Fibroblast of upper back skin (primary cell): ENCODE data around the gene EFCAB11.
A peak's percentile ranks its signal among the peaks of the same experiment; 100 is the strongest.

ENCODE experiments used
- DNase-seq: peaks from one replicate; pipeline ENCODE4 v3.0.0-alpha.2; 2013

Gene EFCAB11, protein sequence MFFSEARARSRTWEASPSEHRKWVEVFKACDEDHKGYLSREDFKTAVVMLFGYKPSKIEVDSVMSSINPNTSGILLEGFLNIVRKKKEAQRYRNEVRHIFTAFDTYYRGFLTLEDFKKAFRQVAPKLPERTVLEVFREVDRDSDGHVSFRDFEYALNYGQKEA

DNA sequence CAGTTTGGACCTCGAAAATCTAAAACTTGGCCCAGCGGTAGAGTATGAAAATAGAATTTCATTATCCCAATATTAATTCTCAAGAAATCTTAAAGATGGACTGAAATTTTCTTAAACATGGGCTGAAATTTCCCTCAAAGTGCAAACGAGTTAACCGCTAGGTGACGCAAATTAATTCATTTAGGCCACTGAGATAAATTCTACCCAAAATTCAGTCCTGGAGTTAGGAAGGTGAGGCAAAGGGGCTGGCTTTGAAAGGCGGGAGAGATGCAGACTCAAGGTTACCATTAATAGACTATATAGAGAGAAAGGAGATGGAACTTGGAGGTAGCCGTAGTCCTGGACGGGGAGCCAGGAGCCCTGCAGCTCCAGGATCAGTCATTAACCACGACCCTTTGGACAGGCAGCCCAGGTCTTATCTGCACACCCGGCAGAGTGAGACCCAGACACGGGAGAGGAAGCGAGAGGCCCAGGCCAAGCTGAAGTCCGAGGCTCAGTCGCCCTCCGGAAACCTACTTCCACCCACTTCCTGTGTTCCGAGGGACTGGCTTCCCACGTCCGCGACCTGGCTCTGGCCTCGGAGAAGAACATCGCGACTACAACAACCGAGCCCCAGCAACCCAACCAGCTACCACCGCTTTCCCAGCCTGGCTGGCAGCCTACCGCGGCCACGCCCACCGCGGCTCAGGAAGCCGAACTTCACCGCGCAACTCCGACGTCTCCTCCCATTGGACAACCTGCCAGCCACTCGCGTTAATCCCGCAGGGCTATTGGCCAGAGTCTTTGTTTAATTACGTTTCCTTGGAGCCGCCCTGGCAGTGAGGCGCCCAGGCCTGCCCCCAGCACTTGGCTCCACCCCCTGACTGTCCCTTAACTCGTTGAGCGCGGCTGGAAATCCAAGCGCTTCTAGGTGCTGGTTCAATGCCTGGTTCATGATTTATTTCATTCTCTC, at the start of gene EFCAB11:
TSS of gene EFCAB11 (minus strand) at position 661 of the 952 bp plus-strand sequence. CDS start at position 591, 70 bp downstream.
- DNase-seq = peak; percentile 99

DNA sequence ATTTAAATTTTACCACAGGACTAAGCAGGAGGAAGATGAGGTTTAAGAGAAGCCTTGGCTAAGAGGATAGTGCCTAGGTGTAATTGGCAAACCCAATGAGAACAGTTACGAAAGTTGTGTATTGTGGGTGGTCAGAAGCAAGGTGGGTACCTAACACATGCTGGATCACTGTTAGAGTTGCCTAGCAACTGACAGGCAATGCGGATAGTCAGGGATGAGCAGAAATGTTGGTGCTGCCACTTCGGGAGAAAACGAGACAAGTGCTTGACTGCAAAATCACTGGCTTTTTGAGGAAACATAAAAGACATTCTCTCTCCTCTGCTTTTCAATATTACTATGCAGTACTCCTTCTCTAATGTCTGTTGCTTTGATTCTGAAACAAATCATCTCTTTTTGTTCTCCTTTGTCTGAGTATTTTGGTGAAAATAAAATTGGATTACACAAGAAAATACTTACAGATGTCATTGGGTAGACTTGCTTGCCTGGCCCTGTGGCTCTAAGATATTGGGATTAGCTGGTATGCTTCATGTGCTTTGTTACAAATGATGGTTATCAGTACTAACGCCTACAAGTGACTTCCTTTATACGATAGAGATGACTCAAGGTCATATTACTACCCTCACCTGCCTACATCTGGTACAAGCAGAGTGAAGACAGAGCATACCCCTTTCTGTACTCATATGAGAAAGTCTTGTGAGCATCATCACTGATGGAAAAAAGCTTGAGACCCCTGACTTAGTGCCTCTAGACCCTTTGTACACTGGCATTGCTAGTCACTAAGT, 49.2 kb upstream of the EFCAB11 start:
- no peak for DNase-seq

DNA sequence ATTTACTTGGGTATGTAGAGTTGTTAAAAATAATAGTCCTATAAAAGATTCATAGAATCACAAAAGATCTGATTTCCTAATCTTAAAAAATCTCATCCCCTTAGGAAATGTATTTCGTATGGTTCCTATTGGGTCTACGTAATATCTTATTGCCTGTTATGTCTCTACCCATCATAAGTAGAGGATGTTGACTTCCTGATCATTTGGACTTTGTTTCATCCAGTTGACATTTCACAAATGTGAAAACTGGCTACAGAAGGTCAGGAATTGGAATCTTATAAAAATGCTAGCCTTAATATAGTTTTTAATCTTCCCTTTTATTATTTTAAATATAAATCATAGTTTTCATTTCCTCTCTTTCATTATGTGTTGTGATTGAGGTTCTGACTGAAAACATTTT, 46.4 kb upstream of the EFCAB11 start:
- DNase-seq = no peak

GRCh38 chr14:89996963-89997362, 42.4 kb upstream of the EFCAB11 start:
- no peak for DNase-seq

GRCh38 chr14:89992273-89992672, 37.7 kb upstream of the EFCAB11 start:
- no peak for DNase-seq

GRCh38 chr14:89990623-89991275, 36.2 kb upstream of the EFCAB11 start:
- no peak for DNase-seq

GRCh38 chr14:89990218-89990617, 35.7 kb upstream of the EFCAB11 start:
- DNase-seq = no peak

- no peak for DNase-seq
Measured at GRCh38 chr14:89988787-89989186, 34.3 kb upstream of the EFCAB11 start.

GRCh38 chr14:89987161-89987475, 32.6 kb upstream of the EFCAB11 start:
- no peak for DNase-seq

GRCh38 chr14:89986462-89987160, 32.1 kb upstream of the EFCAB11 start:
- DNase-seq = no peak

DNA sequence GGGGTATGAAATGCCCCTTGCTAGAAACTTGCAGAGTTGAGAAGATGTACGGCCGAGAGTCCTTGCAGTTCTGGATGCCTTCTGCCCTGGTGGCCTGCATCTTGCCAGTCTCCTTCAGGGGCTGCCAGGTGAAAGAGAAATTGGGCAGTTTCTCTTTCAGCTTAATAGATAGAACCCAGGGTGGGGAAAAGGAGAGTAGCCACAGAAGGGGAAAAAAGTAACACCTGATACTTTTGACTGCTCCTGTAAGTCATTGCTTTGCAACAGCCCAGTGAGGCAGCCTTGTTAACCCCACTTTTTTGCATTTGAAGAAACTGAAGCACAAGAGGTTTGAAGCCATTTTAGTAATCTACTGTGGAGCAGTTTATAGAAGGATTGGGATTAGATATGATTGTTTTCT, 28.8 kb upstream of the EFCAB11 start:
- no peak for DNase-seq

DNA sequence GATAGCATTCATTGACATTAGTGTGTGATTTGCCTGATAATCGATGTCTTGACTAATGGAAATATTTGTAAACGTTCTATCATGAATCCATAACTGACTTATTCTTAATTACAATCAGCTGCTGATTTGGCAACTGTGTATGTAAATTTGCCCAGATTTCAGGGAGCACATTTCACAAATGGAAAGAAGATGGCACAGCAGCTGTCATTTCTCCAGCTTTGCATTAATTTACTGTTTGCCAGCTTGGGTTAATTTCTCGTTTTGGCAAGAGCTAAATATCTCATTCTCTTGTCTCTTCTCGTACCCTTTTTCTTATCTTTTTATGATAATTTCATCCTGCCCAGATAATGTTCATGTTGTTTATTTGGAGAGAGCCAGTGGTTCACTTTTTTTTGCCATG, 24.1 kb upstream of the EFCAB11 start:
- no peak for DNase-seq

- peak; percentile 7 for DNase-seq
Measured at GRCh38 chr14:89977668-89978067, 23.1 kb upstream of the EFCAB11 start.

- DNase-seq = peak; percentile 67
Measured at GRCh38 chr14:89973234-89973823, 18.8 kb upstream of the EFCAB11 start.

- no peak for DNase-seq
Measured at GRCh38 chr14:89965839-89966238, 11.3 kb upstream of the EFCAB11 start.

GRCh38 chr14:89963288-89963978, 8.9 kb upstream of the EFCAB11 start:
- no peak for DNase-seq

DNA sequence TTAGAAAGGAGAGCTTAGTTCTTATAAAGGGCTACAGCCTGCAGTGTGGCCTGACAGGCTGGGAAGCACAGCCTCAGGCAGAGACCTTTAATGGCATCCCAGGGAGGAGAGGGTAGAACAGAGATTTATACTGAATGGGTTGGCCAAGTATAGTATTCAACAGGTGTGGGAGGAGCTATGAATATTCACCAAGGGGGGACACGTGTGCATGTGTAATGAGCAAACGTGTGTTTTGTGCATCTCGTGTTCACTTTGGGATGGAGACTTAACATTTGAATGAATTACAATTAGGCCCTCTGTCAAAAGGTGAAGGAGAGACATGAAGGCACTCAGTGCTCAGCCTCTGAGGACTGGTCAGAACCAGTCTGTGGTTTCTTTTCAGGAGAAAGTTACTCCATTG, 6.4 kb upstream of the EFCAB11 start:
- no peak for DNase-seq

DNA sequence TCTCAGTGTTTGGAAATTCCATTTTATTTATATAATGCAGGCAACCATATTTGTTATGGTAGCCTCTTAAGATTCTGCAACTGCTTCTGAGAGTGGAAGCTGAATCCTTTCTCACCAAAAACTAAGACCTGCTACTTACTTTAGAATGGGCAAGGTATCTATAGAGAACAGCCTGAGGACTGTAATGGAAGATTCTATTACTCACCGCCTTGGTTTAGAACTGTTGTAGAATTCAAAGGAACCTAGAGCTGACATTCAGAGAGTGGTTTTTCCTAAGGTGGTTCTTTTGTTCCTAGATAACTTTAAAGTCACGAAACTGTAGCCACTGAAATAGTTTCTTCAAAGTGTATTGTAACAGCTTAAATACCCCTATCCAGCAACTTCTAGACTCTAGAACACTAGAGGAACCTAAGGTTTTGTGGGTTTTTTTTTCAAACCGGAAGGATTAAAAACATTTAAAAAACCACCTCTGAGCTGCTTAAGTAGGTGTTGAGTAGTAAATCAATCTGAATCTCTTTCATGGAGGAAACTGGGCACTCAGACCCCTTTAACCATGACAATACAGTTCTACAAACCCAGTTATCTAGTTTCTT, 5.4 kb upstream of the EFCAB11 start:
- DNase-seq = no peak

DNA sequence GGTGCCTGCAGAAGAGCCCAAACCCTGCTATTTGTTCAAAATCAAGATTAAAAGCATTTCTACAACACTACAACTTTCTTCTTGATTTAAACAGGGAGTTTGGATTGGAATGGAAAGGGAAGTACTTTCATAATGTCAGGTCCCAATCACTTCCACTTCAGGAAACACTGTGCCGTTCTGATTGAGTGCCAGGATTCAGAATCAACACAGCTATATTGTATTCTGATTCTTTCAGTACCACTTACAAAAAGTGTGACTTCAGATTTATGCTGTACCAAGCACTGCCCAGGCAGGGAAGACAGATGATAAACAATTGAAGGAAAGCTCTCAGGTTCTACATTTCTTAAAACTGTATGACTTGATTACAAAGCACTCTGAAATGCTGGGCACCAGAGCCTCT, 4.4 kb upstream of the EFCAB11 start:
- no peak for DNase-seq

GRCh38 chr14:89957791-89958190, 3.3 kb upstream of the EFCAB11 start:
- no peak for DNase-seq

DNA sequence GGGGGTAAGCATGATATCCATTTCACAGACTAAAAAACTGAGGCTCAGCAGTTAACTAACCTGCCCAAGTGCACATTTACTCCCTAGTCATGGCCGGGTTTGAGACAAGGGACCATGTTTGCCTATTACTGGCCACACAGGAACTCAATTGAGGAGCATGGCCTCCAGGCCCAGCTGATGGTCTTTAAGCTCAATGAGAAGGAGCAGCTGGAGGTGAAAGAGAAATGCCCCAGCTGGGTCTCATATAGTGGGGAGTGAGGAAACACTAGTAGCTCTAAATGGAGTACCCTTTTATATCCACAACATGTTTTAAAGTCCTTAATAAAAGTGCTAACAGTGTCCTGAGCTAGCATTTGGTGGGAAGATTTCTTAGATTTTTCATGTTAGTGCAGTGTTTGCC, 2.8 kb upstream of the EFCAB11 start:
- no peak for DNase-seq
